Measurements from ENCODE around the gene CMSS1. TPM values are rescaled to one million over a fixed set of nuclear protein-coding genes. Genes with fewer than 3 reads are reported as not detected.

Gene CMSS1
- total and polyA plus RNA-seq, 2 of the 13 experiments (the other 11 are each of a cell fraction or from before 2014, with no cell fraction given): 6.4 to 48.7 TPM

GRCh38 chr3:100068826-100069225, 251.2 kb downstream of the CMSS1 start (continued):
- no peak for TF ChIP-seq BRCA1 (CRISPR knock-in tag; IDR thresholded peaks at IDR 0.05)
- no peak for TF ChIP-seq ZNF3 (CRISPR knock-in tag; IDR thresholded peaks at IDR 0.05)
- TF ChIP-seq ZFP62 (CRISPR knock-in tag; IDR thresholded peaks at IDR 0.05): no peak
- no peak for TF ChIP-seq ZFP82 (CRISPR knock-in tag; IDR thresholded peaks at IDR 0.05; ENCODE audit: borderline replicate concordance)
- no peak for TF ChIP-seq SOX13 (IDR thresholded peaks at IDR 0.05)
- TF ChIP-seq SOX13 (CRISPR knock-in tag; conservative IDR thresholded peaks at IDR 0.05 in 1 of 2, IDR thresholded peaks at IDR 0.05 in 1 of 2): peak in 1 of 2 experiments; percentile 36; a peak in 1 of 4 replicates
- TF ChIP-seq ZBTB7B (CRISPR knock-in tag; IDR thresholded peaks at IDR 0.05): no peak
- TF ChIP-seq SOX6 (IDR thresholded peaks at IDR 0.05): no peak
- peak; percentile 40; the same call in 1 of the 2 replicates for TF ChIP-seq SOX6 (CRISPR knock-in tag; IDR thresholded peaks at IDR 0.05)
- TF ChIP-seq SIN3A (IDR thresholded peaks at IDR 0.05; ENCODE audit: borderline replicate concordance, low read depth, low read length): no peak
- TF ChIP-seq CENPBD1 (CRISPR knock-in tag; IDR thresholded peaks at IDR 0.05; ENCODE audit: borderline replicate concordance, low read depth): no peak
- TF ChIP-seq NR2F6 (IDR thresholded peaks at IDR 0.05): no peak
- peak; percentile 27; the same call in 1 of the 2 replicates for TF ChIP-seq NR2F6 (CRISPR knock-in tag; IDR thresholded peaks at IDR 0.05)
- TF ChIP-seq ZNF24 (IDR thresholded peaks at IDR 0.05): no peak
- no peak for TF ChIP-seq SUZ12 (IDR thresholded peaks at IDR 0.05; ENCODE audit: low read depth, low read length)
- no peak for TF ChIP-seq ZNF670 (CRISPR knock-in tag; IDR thresholded peaks at IDR 0.05; ENCODE audit: borderline replicate concordance)
- no peak for TF ChIP-seq RBM39 (IDR thresholded peaks at IDR 0.05; ENCODE audit: low read depth, low read length, poor library complexity, severe bottlenecking)
- TF ChIP-seq ZKSCAN5 (CRISPR knock-in tag; IDR thresholded peaks at IDR 0.05): no peak
- no peak for TF ChIP-seq ZNF367 (CRISPR knock-in tag; IDR thresholded peaks at IDR 0.05; ENCODE audit: borderline replicate concordance)
- TF ChIP-seq ZFP90 (CRISPR knock-in tag; IDR thresholded peaks at IDR 0.05; ENCODE audit: borderline replicate concordance): no peak
- no peak for TF ChIP-seq POLR2AphosphoS2 (IDR thresholded peaks at IDR 0.05; ENCODE audit: low read depth, low read length)
- no peak for TF ChIP-seq EHMT2 (IDR thresholded peaks at IDR 0.05; ENCODE audit: borderline replicate concordance, low read depth, low read length)
- TF ChIP-seq, protein P1, sequence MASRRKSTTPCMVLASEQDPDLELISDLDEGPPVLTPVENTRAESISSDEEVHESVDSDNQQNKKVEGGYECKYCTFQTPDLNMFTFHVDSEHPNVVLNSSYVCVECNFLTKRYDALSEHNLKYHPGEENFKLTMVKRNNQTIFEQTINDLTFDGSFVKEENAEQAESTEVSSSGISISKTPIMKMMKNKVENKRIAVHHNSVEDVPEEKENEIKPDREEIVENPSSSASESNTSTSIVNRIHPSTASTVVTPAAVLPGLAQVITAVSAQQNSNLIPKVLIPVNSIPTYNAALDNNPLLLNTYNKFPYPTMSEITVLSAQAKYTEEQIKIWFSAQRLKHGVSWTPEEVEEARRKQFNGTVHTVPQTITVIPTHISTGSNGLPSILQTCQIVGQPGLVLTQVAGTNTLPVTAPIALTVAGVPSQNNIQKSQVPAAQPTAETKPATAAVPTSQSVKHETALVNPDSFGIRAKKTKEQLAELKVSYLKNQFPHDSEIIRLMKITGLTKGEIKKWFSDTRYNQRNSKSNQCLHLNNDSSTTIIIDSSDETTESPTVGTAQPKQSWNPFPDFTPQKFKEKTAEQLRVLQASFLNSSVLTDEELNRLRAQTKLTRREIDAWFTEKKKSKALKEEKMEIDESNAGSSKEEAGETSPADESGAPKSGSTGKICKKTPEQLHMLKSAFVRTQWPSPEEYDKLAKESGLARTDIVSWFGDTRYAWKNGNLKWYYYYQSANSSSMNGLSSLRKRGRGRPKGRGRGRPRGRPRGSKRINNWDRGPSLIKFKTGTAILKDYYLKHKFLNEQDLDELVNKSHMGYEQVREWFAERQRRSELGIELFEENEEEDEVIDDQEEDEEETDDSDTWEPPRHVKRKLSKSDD (CRISPR knock-in tag; IDR thresholded peaks at IDR 0.05; ENCODE audit: low read depth): no peak
- TF ChIP-seq, protein P2, sequence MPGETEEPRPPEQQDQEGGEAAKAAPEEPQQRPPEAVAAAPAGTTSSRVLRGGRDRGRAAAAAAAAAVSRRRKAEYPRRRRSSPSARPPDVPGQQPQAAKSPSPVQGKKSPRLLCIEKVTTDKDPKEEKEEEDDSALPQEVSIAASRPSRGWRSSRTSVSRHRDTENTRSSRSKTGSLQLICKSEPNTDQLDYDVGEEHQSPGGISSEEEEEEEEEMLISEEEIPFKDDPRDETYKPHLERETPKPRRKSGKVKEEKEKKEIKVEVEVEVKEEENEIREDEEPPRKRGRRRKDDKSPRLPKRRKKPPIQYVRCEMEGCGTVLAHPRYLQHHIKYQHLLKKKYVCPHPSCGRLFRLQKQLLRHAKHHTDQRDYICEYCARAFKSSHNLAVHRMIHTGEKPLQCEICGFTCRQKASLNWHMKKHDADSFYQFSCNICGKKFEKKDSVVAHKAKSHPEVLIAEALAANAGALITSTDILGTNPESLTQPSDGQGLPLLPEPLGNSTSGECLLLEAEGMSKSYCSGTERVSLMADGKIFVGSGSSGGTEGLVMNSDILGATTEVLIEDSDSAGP (CRISPR knock-in tag; IDR thresholded peaks at IDR 0.05; ENCODE audit: borderline replicate concordance): no peak
- no peak for TF ChIP-seq SMARCC2 (IDR thresholded peaks at IDR 0.05)
- TF ChIP-seq MXI1 (IDR thresholded peaks at IDR 0.05; ENCODE audit: borderline replicate concordance, low read depth, low read length): no peak
- TF ChIP-seq, protein P3, sequence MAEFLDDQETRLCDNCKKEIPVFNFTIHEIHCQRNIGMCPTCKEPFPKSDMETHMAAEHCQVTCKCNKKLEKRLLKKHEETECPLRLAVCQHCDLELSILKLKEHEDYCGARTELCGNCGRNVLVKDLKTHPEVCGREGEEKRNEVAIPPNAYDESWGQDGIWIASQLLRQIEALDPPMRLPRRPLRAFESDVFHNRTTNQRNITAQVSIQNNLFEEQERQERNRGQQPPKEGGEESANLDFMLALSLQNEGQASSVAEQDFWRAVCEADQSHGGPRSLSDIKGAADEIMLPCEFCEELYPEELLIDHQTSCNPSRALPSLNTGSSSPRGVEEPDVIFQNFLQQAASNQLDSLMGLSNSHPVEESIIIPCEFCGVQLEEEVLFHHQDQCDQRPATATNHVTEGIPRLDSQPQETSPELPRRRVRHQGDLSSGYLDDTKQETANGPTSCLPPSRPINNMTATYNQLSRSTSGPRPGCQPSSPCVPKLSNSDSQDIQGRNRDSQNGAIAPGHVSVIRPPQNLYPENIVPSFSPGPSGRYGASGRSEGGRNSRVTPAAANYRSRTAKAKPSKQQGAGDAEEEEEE (CRISPR knock-in tag; IDR thresholded peaks at IDR 0.05; ENCODE audit: borderline replicate concordance): no peak
- no peak for TF ChIP-seq RFXAP (CRISPR knock-in tag; IDR thresholded peaks at IDR 0.05; ENCODE audit: borderline replicate concordance)

Measured in HepG2 (cell line).